Activated T-cell treated with anti-CD3 and anti-CD28 coated beads for 48 hours (primary cell): ENCODE results near the gene GRIN1.

Experiments
- DNase-seq: peaks from one replicate; pipeline ENCODE4 v3.0.0-alpha.2; 2020; ENCODE audit warnings: low read depth

GRIN1 gene

DNA sequence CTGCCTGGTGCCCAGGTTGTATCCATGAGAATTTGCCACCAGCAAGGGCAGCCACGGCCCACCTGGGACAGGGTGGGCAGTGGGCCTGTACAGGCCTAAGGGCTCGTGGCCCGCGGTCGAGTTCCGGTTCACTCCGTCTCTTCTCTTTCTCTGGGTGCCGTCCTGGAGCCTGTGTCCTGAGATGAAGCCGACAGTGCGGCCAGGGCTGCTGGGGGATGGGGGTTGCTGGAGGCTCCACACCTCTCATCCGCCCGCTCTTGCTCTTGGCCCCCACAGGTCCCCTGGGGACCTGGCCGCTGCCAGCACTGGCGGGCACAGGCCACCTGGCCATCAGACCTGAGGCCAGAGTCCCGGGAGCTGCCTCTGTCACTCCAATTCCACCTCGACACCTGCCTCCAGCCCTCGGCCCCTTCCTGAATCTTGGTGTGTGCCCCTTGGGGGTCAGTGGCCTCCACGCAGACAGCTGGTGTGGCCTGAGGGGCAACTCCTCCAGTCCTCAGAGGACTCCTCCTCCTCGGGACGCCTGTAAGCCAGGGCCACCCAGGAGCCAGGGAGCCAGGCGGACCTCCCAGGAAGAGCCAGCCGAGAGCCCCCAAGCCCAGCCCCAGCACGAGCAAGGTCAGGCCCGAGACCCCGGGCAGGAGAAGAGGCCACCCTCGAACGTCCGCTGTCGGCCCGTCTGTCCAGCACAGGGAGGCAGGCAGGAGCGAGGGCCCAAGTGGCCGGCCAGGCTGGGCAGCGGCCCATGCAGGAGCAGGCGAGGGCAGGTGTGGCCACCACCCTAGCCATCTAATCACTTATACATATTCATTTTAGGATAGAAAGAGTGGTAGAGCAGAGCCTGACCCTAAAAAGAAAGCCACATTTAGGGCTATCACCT is 25.7 kb downstream of the GRIN1 start:
- no peak for DNase-seq

DNA sequence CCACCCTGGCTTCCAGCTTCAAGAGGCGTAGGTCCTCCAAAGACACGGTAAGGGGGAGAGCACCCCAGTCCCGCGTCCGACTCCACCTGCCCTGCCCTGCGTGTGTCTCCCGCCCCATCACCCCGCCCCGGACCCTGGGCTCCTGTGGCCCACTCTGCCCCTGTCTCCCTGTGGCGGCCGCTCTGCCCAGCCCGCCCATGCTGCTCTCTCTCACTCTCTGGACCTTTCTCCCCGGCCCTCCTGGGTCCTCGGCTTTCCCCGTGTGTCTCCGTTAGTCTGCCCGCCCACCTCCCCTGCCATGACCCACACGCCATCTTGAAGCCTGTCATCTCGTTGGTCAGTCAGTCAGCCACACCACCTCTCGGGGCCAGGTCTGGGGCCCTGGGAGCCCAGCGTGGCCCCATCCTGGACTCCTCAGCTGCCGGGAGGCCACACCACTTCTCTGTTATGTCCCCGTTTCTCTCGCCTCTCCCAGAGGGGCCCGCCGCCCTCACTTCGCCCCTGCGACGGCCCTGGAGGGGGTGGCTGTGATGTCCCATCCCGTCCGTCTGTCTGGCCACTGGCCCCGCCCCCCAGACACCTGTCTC is 26.4 kb downstream of the GRIN1 start:
- no peak for DNase-seq

DNA sequence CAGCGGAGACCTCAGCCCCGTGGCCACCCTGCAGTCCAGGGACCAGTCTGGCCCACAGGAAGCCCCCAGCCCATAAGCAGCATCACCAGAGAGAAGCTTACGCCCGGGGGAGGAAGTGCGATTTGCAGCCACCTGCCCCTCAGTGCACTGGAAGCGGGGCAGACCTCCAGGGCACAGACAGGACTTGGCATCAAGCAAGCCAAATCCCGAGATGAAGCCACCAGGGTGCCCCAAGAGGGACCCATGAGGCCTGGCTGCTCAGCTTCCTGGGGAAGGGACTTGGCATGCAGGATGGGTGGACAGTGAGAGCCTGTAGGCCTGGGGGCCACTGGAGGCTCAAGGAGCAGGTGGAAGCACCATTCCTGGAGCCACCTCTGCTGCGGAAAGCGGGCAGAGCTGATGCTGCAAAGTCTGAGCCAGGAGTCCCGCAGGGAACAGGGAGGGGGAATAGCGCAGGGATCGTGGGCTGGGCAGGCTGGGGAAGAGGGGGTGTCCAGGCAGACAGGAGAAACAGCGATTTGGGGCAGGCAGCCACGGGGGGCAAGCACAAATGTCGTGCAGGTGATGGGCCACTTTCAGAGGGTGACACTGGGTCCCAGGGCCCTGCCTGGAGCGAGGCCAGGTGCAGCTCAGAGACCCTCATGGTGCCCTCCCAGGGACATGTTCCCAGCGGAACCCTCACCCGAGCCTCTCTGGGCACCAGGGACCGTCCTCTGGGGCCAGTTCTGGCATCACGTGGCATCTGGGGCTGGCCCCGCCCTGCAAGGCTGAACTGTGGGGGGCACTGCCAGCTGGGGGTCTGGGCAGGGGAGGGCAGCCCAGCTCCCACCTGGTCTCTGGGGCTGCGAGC is 27.7 kb downstream of the GRIN1 start:
- no peak for DNase-seq

DNA sequence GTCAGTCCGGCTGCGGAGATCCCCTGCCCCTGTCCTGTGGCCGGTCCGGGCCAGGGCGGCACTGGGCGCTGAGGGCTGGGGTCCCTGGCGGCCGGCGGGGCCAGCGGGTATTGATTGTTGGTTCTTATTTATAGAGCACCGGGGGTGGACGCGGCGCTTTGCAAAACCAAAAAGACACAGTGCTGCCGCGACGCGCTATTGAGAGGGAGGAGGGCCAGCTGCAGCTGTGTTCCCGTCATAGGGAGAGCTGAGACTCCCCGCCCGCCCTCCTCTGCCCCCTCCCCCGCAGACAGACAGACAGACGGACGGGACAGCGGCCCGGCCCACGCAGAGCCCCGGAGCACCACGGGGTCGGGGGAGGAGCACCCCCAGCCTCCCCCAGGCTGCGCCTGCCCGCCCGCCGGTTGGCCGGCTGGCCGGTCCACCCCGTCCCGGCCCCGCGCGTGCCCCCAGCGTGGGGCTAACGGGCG is 28.4 kb downstream of the GRIN1 start:
- no peak for DNase-seq

DNA sequence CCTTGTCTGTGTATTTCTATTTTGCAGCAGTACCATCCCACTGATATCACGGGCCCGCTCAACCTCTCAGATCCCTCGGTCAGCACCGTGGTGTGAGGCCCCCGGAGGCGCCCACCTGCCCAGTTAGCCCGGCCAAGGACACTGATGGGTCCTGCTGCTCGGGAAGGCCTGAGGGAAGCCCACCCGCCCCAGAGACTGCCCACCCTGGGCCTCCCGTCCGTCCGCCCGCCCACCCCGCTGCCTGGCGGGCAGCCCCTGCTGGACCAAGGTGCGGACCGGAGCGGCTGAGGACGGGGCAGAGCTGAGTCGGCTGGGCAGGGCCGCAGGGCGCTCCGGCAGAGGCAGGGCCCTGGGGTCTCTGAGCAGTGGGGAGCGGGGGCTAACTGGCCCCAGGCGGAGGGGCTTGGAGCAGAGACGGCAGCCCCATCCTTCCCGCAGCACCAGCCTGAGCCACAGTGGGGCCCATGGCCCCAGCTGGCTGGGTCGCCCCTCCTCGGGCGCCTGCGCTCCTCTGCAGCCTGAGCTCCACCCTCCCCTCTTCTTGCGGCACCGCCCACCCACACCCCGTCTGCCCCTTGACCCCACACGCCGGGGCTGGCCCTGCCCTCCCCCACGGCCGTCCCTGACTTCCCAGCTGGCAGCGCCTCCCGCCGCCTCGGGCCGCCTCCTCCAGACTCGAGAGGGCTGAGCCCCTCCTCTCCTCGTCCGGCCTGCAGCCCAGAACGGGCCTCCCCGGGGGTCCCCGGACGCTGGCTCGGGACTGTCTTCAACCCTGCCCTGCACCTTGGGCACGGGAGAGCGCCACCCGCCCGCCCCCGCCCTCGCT is 29.0 kb downstream of the GRIN1 start:
- DNase-seq = no peak

DNA sequence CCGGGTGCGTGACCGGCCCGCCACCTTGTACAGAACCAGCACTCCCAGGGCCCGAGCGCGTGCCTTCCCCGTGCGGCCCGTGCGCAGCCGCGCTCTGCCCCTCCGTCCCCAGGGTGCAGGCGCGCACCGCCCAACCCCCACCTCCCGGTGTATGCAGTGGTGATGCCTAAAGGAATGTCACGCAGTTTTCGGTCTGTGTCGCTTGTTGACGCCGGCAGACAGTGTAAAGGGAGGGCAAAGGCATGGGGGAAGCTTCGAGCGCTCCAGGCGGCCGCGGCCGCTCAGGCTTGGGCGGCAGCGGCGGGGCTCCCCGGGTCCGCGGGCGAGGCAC is 29.6 kb downstream of the GRIN1 start:
- no peak for DNase-seq

DNA sequence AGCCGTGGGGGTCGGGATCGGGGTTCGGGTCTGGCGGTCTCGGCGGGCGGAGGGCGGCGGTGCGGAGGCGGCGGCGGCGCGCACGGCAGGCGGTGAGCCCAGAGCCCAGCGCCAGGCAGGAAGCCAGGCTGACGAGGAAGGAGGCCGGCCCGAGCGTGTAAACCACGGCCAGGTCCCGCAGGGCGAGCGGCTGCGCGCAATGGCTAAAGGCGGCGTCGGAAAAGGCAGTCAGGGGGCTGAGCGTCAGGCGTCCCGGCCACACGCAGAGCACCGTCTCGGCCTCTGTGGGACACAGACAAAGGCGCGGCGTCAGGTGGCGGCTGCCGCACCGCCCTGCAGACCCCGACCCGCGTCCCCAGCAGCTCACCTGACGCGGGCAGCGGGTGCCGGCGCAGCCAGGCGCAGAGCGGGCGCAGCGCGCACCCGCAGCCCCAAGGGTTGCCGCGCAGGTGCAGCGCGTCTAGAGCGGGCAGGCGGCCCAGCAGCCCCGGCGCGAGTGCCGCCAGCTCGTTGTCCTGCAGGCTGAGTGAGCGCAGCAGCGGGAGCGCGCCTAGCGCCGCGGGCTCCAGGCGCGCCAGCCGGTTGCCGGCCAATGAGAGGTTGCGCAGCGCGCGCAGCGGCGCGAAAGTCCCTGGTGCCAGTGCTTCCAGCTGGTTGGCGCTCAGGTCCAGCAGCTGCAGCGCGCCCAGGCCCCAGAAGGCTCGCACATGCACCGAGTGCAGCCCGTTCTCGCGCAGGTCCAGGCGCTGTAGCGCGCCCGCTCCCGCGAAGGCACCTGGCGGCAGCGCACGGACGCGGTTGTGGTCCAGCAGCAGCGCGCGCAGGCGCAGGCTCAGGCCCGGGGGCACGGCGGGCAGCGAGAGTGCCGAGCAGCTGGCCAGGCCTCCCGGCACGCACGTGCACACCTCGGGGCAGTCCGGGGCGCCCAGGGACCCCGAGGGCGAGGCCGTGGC is 30.2 kb downstream of the GRIN1 start:
- DNase-seq = no peak

DNA sequence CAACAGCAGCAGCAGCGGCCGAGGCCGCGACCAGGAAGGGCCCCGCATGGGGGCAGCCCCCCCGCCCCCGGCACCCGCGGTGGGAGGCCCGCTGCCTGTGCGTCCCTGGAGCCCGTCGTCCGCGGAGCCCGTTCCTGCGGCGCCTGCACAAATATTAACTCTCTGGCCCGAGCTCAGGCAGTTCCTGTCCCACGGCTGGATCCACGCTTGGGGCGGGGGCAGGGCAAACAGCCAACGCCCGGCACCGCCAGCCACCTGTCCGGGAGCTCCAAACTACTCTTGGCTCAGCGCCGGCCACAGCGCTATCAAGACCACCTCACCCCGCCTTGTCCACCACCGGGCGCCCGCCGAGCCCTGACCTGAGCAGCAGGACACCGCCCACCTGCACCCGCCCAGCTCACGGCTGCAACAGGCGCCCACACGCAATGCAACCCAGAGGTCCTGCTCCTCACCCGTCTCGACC is 31.0 kb downstream of the GRIN1 start, which contains the start of gene LRRC26:
Gene LRRC26 (minus strand): TSS at position 156 of the 463 bp plus-strand sequence. CDS start 108 bp downstream, at position 48.
- DNase-seq = no peak

DNA sequence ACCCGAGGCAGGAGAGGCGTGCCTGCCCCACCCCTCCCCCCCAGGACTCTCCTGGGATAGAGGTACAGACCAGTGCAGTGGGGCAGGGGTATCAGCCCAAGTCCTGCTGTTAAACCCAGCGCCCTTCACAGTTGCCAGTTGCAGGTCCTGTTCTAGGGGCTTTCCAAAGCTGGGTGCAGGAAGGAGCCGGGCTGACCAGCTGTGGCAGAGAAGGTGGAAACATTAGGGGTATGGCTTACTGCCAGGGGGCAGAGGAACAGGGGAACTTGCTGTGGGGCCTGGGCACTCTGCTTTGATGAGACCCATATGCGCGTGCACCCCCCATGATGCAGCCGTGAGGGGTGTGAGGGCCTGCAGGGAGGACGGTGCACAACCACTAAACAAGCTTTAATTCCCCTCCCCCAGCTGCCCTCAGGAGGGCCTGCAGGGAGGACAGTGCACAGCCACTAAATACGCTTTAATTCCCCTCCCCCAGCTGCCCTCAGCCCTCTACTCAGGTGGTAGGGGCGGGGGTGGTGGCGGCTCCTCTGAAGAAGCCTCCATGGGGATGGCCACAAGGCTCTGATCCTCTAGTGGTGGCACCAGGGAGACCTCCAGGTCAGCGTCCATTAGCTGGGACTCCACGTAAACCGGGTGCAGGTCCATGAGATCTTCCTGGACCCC is 31.7 kb downstream of the GRIN1 start:
- DNase-seq = no peak

DNA sequence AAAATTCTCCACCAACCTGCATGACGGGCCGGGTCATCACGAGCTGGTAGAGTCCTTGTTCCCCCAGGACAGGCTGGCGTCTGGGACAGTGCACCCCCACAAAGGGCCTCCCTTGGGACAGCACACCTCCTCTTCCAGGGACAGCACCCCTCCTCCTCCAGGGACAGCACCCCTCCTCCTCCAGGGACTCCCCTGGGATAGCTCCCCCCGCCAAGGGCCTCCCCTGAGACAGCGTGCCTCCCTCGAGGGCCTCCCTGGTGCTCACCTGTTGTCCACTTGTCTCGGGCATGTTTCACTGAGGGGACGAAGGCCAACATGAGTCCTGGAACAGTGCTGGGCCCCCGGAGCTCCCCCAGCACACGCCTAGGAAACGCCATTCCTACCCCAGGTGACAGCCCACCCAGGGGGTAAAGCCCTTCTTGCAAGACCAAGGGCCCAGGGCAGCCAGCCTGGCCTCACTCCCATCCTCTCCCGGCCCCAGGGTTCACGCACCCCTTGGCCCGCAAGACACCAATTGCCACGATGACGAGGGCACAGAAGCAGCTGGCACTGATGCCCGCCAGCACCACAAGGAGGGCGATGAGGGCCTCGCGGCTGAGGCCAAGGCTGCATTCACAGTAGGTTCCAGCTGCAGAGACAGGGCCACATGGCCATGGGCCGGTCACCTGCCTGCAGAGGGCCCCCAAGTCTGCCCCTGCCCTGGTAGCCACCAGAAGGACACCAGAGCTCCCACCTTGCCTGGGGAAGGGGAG is 32.4 kb downstream of the GRIN1 start:
- DNase-seq = no peak

DNA sequence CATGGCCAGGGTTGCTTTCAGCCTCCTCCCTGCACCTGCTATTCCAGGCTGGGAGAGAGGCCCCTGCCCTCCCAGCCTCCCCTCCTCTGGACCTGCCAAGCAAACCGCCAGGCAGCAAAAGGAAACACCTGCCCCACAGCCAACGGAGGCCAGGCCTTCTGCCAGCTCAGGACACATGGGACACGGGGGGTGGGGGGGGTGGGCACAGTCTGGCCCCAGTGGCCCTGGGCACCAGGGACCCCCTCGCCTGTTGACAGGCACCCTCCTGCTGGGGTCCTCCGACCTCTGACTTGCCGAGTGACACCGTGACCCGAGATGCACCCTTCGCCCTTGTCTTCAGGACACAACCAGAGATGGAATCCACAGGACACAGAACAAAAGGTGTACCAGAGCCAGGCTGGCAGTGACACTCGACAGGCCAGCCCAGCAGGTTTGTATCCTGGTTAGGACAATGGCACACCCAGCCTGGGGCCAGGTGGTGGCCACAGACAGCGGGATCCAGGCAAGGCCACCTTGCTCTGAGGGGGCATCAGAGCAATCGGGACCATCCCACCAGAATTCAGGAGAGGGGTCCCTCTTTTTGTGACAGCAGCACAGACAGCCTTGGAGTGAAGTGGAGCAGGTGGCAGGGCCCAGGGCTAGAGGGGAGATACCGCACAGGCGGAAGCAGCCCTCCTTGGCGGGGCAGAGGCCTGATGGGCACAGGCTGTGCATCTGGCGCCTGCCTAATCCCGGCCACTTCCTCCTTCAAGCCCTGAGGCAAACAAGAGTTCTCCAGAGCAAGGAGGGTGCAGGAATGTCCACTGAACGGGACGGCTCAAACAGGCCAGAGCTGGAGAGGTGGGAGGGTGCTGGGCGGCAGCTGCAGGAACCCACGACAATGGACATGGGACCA is 34.2 kb downstream of the GRIN1 start:
- no peak for DNase-seq

DNA sequence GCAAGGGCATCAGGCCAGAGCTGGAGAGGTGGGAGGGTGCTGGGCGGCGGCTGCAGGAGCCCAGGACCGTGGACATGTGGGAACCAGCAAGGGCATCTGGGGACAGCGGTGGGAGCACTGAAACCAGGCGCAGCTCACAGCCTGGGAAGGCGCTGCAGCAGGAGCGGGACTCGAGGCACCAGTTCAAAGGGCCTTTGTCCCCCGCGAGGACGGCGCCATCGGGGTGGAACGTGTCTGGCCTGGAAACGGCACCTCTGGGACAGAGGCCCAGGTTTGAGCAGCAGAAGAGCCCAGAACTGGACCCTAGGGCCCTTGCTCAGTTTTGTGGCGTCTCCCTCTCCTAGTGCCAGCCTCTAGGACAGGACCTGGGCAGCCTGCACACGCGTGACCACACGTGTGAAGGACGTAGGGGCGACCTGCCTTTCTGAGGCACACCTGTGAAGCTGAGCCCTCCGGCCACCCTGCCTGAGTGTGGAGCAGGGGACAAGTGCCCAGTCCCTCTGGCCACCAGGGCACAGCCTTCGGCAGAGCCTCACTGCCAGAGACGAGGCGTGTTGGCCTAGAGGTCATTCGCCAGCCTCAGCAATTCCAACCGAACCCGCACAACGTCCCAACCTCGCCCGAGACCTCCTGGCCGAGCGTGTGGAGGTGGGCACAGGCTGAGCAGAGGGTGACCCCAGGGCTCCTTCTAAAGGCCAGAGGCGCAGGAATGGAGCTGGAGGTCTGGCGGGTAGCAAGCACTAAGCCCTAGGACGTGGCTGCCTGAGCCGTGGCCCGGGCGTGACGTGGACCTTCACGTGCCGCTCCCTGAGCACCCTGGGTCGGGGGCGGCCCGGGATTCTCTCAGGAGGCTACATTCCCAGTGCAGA is 35.1 kb downstream of the GRIN1 start:
- DNase-seq = no peak

DNA sequence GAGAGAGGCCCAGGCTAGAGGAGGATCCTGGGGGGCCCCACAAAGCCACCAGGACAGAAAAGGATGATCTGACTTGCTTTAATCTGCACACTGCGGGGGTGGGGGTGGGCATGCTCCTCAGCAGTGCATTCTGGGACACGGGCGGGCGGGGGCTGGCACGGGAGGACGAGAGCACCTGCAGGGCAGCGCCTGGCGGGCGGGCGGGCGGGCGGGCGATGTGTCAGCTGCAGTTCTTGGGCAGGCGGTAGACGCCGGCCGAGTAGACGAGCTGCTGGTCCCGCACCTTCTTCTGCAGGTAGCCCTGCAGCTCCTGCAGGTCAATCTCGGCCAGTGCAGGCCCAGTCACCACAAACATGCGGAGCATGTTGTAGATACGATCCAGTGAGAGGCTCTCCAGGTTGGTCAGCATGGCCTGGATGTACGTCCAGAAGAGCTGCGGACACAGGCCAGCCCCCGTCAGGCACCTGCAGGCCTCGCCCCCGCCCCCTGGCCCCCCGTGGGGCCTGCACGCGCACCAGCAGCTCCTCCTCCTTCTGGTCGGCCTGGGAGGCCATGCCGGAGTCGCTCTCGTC is 35.9 kb downstream of the GRIN1 start:
- no peak for DNase-seq

DNA sequence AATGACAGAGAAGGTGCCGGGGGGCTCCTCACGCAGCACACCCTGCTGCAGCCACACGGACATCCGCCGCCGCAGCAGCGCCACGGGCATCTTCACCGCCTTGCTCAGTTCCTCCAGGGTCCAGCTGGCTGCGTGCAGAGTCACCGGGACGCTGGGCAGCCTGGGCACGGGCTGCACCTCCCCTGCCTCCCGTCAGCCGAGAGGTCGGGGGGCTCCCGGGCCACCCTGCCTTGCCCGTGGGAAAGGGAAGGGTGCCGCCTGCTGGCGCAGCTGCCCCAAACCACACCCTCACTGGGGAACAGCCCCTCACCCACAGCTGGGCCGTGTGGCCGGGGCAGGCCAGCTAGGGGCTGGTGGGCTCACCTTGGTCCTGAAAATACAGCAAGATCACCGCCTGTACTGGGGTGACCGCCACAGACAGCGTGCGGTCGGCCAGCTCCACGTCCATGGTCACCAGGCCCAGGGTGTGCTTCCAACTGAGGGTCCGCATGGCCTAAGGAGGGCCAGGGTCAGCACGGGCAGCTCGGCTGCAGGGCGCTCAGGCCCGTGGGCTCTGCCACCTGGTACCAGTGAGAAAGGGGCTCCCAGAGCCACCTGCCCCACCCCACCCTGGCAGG is 36.5 kb downstream of the GRIN1 start:
- no peak for DNase-seq

DNA sequence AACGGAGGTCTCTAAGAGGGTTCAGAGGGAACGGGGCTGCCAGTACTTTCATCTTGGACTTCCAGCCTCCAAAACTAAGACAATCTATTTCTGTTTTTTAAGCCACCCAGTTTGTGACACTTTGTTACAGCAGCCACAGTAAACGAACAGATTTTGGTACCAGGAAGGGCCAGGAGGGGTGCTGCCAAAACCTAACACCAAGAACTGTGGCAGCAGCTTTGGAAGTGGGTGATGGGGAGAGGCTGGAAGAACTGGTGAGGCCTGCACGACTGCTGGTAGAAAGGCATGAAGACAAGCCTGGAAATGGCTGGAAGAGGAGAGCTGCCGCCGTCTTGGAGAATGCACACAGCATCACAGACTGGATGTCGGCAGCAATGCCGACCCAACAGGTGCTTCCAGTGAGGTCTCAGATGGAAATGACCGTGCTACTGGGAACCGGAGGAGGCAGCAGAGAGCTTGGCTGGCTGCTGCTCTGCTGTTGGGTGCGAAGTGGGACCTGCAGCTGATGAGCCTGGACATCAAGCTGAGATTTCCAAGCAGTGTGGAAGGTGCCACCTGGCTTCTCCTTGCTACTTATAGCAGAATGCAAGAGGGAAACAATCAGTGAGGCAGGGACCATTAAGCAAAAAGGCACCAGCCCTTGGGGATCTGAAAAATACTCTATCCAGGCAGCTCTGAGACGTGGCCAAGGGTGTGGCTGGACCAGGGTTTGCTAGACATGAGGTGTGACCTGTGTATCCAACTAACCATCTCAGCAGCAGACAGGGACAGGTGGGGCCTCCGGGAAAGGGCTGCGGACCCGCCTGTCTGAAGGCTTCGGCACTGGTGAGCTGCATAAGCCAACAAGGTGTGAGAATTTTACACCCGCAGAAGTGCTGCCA is 37.6 kb downstream of the GRIN1 start:
- DNase-seq = no peak
